GM12891 (cell line): ENCODE results near the gene COPS7A.

ENCODE experiments used
- POLR2A ChIP-seq: IDR thresholded peaks from 2 replicates; pipeline ENCODE4 v1.6.1; 2011; ENCODE audit warnings: low read depth, low read length, control low read depth
- POLR2AphosphoS5 ChIP-seq: IDR thresholded peaks from 2 replicates; pipeline ENCODE4 v1.6.1; 2011; ENCODE audit warnings: low read depth, low read length, control low read depth
- TAF1 ChIP-seq: IDR thresholded peaks from 2 replicates; pipeline ENCODE4 v1.6.1; 2011; ENCODE audit warnings: low read depth, low read length, control low read depth

DNA sequence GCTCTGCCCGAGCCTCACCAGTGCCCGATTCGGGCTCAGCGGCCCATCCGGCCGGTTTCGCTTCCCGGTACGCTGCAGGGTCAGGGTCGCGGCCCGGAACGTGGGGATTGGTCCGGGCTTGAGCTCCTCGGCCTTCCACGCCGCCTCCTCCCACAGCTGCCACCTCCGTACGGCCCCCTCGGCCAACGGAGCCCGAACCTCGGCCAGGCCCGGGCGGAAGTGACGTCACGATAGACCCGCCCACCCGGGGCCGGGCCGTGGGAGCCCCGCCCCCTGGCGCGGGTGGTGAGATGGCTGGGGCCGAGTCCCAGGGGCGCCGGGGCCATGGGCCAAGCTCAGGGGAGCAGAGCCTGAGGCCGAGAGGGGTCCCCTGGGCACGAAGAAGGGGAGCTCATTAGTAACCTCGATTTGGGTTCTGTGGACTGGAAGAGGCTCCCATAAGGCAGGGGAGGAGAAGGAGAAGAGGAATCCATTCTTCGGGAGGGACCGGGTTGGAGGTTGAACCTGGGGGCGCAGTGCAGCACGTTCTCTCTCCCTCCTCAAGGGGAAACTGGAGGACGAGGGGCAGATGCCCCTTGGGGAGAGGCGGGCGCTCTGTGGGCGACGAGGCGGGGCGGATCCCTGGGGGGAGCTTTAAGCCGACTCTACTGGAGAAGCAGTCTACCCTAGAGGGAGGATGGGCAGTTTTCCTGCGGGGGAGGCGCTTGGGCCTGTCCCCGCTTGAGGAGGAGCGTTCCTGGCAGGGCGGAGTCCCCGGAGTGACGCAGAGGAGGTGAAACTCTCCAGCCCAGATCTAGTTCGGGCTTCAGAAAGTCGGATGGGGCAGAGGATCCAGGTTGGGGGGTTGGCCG lies 29.3 kb downstream of the COPS7A start, which contains the start of gene MLF2:
- TF ChIP-seq POLR2A, result peak; percentile 72
- peak; percentile 40; the same call in 1 of the 2 replicates for TF ChIP-seq TAF1
- peak; percentile 73; the same call in 1 of the 2 replicates for TF ChIP-seq POLR2AphosphoS5
